ENCODE data around the gene PSMG4. TPM values are rescaled to one million over a fixed set of nuclear protein-coding genes. Genes with fewer than 3 reads are reported as not detected.
A peak's percentile ranks its signal among the peaks of the same experiment; 100 is the strongest.

The PSMG4 gene
- total and polyA plus RNA-seq, 9 of the 15 experiments (the other 6 are each of a cell fraction or from before 2014, with no cell fraction given): 12.9 to 185 (median 52.0) TPM

DNA sequence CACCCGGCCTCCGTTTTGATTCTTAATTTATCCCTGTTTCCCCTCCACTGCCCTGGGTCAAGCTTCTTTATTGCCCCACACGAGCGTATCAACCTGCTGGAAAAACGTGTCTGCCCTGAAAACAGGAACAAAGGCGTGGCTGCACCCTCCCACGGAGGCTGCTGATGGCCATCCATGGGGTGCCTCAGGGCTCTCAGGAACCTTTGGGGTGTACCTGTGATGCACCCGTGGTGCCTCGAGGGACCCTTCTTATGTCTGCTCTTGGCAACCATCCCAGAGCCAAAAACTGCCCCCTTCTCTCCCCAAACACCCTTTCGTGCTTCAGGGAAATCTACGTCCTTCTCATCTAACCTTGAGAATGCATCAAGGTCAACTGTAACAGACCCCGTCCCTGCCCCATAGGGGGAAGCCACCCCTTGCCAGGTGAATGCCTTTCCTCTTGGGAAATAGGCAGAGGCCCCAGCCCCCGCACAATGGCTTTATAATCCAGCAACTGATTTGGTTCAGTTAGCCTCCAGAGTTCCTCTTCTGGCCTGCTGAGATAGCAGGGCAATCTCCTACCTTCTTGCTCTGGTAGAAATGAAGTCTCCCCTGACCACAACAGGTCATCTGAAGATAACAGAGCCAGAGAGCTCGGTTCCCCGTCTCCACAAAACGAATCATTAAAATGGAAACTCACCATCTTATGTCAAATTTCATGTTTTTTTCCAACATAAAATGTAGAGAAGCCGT is 29.4 kb downstream of the PSMG4 start (continued):
- TF ChIP-seq, protein P1, sequence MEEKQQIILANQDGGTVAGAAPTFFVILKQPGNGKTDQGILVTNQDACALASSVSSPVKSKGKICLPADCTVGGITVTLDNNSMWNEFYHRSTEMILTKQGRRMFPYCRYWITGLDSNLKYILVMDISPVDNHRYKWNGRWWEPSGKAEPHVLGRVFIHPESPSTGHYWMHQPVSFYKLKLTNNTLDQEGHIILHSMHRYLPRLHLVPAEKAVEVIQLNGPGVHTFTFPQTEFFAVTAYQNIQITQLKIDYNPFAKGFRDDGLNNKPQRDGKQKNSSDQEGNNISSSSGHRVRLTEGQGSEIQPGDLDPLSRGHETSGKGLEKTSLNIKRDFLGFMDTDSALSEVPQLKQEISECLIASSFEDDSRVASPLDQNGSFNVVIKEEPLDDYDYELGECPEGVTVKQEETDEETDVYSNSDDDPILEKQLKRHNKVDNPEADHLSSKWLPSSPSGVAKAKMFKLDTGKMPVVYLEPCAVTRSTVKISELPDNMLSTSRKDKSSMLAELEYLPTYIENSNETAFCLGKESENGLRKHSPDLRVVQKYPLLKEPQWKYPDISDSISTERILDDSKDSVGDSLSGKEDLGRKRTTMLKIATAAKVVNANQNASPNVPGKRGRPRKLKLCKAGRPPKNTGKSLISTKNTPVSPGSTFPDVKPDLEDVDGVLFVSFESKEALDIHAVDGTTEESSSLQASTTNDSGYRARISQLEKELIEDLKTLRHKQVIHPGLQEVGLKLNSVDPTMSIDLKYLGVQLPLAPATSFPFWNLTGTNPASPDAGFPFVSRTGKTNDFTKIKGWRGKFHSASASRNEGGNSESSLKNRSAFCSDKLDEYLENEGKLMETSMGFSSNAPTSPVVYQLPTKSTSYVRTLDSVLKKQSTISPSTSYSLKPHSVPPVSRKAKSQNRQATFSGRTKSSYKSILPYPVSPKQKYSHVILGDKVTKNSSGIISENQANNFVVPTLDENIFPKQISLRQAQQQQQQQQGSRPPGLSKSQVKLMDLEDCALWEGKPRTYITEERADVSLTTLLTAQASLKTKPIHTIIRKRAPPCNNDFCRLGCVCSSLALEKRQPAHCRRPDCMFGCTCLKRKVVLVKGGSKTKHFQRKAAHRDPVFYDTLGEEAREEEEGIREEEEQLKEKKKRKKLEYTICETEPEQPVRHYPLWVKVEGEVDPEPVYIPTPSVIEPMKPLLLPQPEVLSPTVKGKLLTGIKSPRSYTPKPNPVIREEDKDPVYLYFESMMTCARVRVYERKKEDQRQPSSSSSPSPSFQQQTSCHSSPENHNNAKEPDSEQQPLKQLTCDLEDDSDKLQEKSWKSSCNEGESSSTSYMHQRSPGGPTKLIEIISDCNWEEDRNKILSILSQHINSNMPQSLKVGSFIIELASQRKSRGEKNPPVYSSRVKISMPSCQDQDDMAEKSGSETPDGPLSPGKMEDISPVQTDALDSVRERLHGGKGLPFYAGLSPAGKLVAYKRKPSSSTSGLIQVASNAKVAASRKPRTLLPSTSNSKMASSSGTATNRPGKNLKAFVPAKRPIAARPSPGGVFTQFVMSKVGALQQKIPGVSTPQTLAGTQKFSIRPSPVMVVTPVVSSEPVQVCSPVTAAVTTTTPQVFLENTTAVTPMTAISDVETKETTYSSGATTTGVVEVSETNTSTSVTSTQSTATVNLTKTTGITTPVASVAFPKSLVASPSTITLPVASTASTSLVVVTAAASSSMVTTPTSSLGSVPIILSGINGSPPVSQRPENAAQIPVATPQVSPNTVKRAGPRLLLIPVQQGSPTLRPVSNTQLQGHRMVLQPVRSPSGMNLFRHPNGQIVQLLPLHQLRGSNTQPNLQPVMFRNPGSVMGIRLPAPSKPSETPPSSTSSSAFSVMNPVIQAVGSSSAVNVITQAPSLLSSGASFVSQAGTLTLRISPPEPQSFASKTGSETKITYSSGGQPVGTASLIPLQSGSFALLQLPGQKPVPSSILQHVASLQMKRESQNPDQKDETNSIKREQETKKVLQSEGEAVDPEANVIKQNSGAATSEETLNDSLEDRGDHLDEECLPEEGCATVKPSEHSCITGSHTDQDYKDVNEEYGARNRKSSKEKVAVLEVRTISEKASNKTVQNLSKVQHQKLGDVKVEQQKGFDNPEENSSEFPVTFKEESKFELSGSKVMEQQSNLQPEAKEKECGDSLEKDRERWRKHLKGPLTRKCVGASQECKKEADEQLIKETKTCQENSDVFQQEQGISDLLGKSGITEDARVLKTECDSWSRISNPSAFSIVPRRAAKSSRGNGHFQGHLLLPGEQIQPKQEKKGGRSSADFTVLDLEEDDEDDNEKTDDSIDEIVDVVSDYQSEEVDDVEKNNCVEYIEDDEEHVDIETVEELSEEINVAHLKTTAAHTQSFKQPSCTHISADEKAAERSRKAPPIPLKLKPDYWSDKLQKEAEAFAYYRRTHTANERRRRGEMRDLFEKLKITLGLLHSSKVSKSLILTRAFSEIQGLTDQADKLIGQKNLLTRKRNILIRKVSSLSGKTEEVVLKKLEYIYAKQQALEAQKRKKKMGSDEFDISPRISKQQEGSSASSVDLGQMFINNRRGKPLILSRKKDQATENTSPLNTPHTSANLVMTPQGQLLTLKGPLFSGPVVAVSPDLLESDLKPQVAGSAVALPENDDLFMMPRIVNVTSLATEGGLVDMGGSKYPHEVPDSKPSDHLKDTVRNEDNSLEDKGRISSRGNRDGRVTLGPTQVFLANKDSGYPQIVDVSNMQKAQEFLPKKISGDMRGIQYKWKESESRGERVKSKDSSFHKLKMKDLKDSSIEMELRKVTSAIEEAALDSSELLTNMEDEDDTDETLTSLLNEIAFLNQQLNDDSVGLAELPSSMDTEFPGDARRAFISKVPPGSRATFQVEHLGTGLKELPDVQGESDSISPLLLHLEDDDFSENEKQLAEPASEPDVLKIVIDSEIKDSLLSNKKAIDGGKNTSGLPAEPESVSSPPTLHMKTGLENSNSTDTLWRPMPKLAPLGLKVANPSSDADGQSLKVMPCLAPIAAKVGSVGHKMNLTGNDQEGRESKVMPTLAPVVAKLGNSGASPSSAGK (IDR thresholded peaks at IDR 0.05): no peak
- 0 out of 2 replicates have a peak, but pooled peaks have one; percentile 24 for TF ChIP-seq DDX20 (tag; IDR thresholded peaks at IDR 0.05; ENCODE audit: low read depth)
- peak; percentile 94 for TF ChIP-seq DMBX1 (CRISPR knock-in tag; IDR thresholded peaks at IDR 0.05; ENCODE audit: borderline replicate concordance)
- peak; percentile 72 for TF ChIP-seq FOSL1 (tag; conservative IDR thresholded peaks at IDR 0.05)
- no peak for TF ChIP-seq RBM39 (optimal IDR thresholded peaks at IDR 0.05; ENCODE audit: low read depth, low read length)
- peak; percentile 45; the same call in 1 of the 2 replicates for TF ChIP-seq MTA3 (IDR thresholded peaks at IDR 0.05; ENCODE audit: borderline replicate concordance)
- TF ChIP-seq KDM1A (IDR thresholded peaks at IDR 0.05): peak; percentile 100
- peak; percentile 74; the same call in 1 of the 2 replicates for TF ChIP-seq MXI1 (IDR thresholded peaks at IDR 0.05; ENCODE audit: low read depth, low read length)
- TF ChIP-seq FIP1L1 (IDR thresholded peaks at IDR 0.05; ENCODE audit: low read depth, low read length, poor library complexity, severe bottlenecking): no peak
- TF ChIP-seq CREM (IDR thresholded peaks at IDR 0.05; ENCODE audit: low read depth): peak; percentile 71
- TF ChIP-seq RUNX1 (IDR thresholded peaks at IDR 0.05; ENCODE audit: low read depth): peak; percentile 89; the same call in 1 of the 2 replicates
- TF ChIP-seq SPI1 (IDR thresholded peaks at IDR 0.05; ENCODE audit: borderline replicate concordance, low read depth, low read length): peak; percentile 95
- no peak for TF ChIP-seq ZBTB1 (CRISPR knock-in tag; IDR thresholded peaks at IDR 0.05; ENCODE audit: borderline replicate concordance, low read depth)
- TF ChIP-seq ELF4 (CRISPR knock-in tag; IDR thresholded peaks at IDR 0.05): peak; percentile 75
- no peak for TF ChIP-seq PHB (CRISPR knock-in tag; IDR thresholded peaks at IDR 0.05)
- peak; percentile 86 for TF ChIP-seq ZKSCAN1 (IDR thresholded peaks at IDR 0.05; ENCODE audit: low read depth, low read length)
- TF ChIP-seq CEBPG (CRISPR knock-in tag; IDR thresholded peaks at IDR 0.05): peak; percentile 46
- no peak for TF ChIP-seq CEBPG (tag; conservative IDR thresholded peaks at IDR 0.05 in 1 of 2, IDR thresholded peaks at IDR 0.05 in 1 of 2)
